ENCODE results near the gene PPP1R3D. TPM values are rescaled to one million over a fixed set of nuclear protein-coding genes. Genes with fewer than 3 reads are reported as not detected.
A peak's percentile ranks its signal among the peaks of the same experiment; 100 is the strongest.
"Not testable (repeated sequence)": the region's sequence is repeated elsewhere in the genome, so short reads cannot be mapped to it uniquely, and the experiment has no call there.

Gene PPP1R3D, protein sequence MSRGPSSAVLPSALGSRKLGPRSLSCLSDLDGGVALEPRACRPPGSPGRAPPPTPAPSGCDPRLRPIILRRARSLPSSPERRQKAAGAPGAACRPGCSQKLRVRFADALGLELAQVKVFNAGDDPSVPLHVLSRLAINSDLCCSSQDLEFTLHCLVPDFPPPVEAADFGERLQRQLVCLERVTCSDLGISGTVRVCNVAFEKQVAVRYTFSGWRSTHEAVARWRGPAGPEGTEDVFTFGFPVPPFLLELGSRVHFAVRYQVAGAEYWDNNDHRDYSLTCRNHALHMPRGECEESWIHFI
- 6.4 and 7.1 TPM in 2 replicates for total RNA-seq (2014; rRNA removed; shearing (Covaris generic))

- peak; percentile 98 for DNase-seq (ENCODE audit: low read depth)
Observed at GRCh38 chr20:59940129-59940955, at the start of gene PPP1R3D, which contains the start of gene FAM217B. Gene PPP1R3D (minus strand): TSS chr20:59940305. CDS start chr20:59939931, 374 bp downstream. Gene FAM217B (plus strand): TSS chr20:59940389. CDS start chr20:59943944, 3,555 bp downstream.

GRCh38 chr20:59988141-59988540 lies 48.0 kb upstream of the PPP1R3D start:
- DNase-seq (ENCODE audit: low read depth): peak; percentile 11

- DNase-seq (ENCODE audit: low read depth): no peak
Observed at GRCh38 chr20:59987135-59987534, 47.0 kb upstream of the PPP1R3D start.

- DNase-seq (ENCODE audit: low read depth): no peak
Observed at GRCh38 chr20:59985864-59986263, 45.8 kb upstream of the PPP1R3D start.

- DNase-seq (ENCODE audit: low read depth): no peak
Observed at GRCh38 chr20:59985164-59985563, 45.1 kb upstream of the PPP1R3D start.

DNA sequence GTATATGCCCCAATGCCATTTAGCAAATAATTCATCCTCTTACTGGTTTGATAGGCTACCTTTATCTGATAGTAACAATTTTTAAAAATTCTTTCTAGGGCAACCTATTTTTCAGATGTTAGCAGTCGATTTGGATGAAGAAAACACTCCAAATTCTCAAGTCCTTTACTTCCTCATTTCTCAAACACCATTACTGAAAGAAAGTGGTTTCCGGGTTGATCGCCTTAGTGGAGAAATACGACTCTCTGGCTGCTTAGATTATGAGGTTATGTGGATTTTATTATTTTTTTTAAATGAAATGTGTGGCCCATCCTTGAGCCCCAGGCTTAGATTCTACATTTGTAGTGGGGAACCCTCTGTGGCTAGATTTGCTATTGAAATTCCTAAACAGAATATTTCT lies 44.4 kb upstream of the PPP1R3D start:
- no peak for DNase-seq (ENCODE audit: low read depth)

- no peak for DNase-seq (ENCODE audit: low read depth)
Observed at GRCh38 chr20:59983076-59983475, 43.0 kb upstream of the PPP1R3D start.

- DNase-seq (ENCODE audit: low read depth): no peak
Observed at GRCh38 chr20:59977086-59977485, 37.0 kb upstream of the PPP1R3D start.

DNA sequence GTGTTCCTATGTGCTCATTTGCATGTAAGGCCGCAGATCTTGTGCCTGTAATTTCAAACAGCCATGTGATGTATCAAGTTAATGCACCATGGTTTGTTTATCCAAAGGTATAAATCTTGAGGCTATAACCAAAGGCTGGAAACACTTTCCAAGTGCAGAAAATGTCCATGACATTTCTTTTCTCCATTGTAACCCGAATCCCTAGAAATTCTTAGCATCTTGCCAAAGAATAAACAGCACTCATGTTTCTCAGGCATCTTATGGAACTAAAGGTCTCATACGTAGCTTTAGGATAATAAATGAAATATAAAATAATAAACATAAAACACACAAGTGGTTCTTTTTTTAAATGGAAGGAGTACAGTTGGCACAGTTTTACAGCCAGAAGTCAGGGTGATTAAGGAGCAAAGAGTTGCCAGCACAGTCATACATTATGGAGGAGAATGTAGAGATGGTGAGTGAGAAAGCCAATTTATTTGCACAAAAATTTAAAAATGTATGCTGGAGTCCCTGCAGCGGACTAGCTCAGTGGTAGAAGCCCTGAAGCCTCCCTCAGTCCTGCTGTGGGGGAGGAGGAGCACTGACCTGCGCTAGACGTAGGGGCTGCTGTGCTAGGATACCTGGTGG lies 36.2 kb upstream of the PPP1R3D start:
- DNase-seq (ENCODE audit: low read depth): no peak

GRCh38 chr20:59972037-59972801 lies 32.1 kb upstream of the PPP1R3D start:
- no peak for DNase-seq (ENCODE audit: low read depth)

DNA sequence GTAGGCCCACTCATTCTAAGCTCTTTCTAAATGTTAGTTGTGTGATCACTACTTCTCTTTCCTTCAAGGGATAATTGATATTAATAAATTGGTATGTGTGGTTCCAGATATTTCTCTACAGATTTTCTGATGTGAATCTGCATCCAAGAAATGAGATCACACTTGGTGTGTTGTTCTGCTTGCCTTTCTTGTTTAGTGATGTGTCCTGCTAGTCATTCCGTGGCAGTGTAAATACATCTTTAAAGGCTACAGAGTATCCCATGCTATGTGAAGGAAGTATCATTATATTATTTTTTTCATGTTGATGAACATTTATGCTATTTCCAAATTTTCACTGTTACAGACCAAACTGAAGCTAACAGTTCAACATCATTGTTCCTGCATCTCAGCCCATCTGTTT lies 31.3 kb upstream of the PPP1R3D start:
- no peak for DNase-seq (ENCODE audit: low read depth)

DNA sequence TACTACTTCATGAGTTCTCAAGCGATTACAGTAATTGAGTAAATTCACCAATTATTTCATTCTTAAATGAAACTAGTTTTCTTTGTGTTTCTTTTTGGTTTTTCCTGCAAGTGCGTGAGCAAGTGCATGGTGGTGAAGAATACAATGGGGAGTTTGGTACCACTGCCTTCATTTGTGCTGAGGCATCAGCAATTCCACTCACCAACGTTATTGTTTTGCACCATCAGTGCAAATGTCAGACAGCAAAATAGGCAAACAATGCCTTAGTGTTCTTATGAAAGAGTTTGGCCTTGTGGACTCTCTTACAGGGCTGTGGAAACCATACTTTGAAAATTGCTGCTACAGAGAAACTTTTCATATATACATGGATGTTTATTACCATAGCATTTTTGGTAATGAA lies 26.3 kb upstream of the PPP1R3D start:
- no peak for DNase-seq (ENCODE audit: low read depth)

GRCh38 chr20:59962155-59962554 lies 22.1 kb upstream of the PPP1R3D start:
- no peak for DNase-seq (ENCODE audit: low read depth)

- no peak for DNase-seq (ENCODE audit: low read depth)
Observed at GRCh38 chr20:59961423-59961822, 21.3 kb upstream of the PPP1R3D start.

DNA sequence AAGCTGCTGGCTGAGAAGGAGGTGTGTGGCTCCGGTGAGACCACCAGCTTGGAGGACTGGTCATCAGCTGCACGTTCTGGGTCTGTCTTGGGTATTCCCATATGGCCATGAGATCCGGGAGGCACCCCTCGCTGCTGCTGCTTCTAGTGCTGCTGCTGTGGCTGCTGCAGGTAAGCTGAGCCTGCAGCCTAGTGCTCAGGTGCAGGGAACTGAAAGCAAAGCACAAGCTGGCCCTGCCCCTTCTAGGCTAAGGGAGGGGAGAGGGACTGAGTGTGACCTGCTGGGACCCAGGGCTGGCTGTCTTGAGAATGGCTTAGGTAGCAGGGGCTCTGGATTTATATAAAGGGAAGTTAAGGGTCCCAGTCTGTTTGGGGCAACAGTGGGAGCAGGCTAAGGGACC lies 18.5 kb upstream of the PPP1R3D start:
- DNase-seq (ENCODE audit: low read depth): no peak

DNA sequence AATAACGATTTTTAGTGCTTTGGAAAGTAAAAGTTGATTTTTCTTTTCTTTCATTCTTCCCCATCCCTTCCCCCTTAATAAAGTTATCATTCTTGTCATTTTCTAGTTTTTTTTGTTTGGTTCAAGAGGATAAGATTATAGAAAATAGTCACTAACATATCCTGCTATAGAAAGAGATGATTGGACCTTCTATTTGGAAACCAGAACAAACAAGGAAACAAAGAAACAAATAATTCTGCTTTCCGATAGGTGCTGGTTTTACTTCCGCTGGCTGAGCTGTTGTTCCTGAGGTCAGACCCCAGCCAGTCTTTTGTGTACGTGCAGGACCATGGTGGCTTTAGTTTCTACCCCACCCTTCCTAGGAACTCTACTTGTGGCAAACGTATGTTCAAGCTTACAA lies 18.0 kb upstream of the PPP1R3D start, which contains the start of gene CDH26:
CDH26 (plus strand) TSS at position 301 of the 400 bp plus-strand sequence. CDS start 304 bp downstream, outside the sequence.
- DNase-seq (ENCODE audit: low read depth): no peak

DNA sequence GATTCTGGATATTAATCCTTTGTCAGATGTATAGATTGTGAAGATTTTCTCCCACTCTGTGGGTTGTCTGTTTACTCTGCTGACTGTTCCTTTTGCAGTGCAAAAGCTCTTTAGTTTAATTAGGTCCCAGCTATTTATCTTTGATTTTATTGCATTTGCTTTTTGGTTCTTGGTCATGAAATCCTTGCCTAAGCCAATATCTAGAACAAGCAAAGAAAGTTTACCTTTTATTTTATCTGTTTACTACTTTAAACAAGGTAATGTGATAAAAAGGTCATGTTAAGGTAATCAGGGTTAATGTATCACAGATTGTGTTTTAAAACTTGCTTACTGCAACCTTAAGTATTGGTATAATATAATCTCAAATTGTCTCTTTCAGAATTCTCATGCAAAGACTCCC lies 17.5 kb upstream of the PPP1R3D start:
- not testable (repeated sequence) for DNase-seq (ENCODE audit: low read depth)

- DNase-seq (ENCODE audit: low read depth): peak; percentile 47
Observed at GRCh38 chr20:59955131-59955796, 15.2 kb upstream of the PPP1R3D start.

DNA sequence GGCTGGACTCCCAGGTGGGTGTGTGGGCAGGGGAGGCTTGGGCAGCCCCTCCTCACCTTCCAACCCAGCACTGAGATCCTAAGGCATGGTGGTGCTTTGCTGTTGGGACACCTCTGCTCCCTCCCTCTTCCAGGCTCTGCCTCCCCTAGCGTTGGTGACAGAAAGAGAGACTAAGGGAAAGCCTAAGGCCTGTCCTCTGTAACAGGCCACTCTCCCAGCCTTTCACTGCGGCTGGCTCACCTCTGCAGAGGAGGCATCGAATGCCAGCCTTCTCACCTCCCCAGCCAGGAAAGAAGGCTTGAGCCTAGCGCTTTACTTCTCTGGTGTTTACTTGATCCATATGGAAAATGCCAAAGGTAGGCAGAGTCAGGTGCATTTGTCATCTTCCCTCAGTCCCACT lies 14.6 kb upstream of the PPP1R3D start:
- DNase-seq (ENCODE audit: low read depth): no peak

GRCh38 chr20:59949911-59950310 lies 9.8 kb upstream of the PPP1R3D start:
- no peak for DNase-seq (ENCODE audit: low read depth)

All from RPMI7951 (cell line).